ENCODE measurements around the gene ZNF507.

DNA sequence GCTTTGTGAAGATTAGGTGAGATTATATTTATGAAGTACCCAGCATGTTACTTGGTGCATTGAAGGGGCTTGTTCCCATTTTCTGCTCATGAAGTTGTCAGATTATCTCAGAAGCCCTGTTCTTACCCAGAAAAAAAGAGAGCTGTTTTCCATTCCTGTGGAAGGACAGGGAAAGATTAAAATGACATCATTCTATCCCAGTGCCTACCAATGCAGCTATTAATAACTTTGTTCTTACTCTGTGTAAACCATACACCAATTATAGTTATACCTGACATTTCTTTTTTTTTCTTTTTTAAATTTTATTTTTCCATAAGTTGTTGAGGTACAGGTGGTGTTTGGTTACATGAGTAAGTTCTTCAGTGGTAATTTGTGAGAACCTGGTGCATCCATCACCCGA, 18.6 kb downstream of the ZNF507 start:
- TF ChIP-seq GABPA (IDR thresholded peaks at IDR 0.05 in 1 of 2, conservative IDR thresholded peaks at IDR 0.05 in 1 of 2): no peak
- TF ChIP-seq, protein P1, sequence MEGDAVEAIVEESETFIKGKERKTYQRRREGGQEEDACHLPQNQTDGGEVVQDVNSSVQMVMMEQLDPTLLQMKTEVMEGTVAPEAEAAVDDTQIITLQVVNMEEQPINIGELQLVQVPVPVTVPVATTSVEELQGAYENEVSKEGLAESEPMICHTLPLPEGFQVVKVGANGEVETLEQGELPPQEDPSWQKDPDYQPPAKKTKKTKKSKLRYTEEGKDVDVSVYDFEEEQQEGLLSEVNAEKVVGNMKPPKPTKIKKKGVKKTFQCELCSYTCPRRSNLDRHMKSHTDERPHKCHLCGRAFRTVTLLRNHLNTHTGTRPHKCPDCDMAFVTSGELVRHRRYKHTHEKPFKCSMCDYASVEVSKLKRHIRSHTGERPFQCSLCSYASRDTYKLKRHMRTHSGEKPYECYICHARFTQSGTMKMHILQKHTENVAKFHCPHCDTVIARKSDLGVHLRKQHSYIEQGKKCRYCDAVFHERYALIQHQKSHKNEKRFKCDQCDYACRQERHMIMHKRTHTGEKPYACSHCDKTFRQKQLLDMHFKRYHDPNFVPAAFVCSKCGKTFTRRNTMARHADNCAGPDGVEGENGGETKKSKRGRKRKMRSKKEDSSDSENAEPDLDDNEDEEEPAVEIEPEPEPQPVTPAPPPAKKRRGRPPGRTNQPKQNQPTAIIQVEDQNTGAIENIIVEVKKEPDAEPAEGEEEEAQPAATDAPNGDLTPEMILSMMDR (IDR thresholded peaks at IDR 0.05; ENCODE audit: low read depth, low read length, missing input control): no peak
- TF ChIP-seq TAF1 (conservative IDR thresholded peaks at IDR 0.05): no peak
- TF ChIP-seq MAX (IDR thresholded peaks at IDR 0.05): no peak
- TF ChIP-seq, protein P2, sequence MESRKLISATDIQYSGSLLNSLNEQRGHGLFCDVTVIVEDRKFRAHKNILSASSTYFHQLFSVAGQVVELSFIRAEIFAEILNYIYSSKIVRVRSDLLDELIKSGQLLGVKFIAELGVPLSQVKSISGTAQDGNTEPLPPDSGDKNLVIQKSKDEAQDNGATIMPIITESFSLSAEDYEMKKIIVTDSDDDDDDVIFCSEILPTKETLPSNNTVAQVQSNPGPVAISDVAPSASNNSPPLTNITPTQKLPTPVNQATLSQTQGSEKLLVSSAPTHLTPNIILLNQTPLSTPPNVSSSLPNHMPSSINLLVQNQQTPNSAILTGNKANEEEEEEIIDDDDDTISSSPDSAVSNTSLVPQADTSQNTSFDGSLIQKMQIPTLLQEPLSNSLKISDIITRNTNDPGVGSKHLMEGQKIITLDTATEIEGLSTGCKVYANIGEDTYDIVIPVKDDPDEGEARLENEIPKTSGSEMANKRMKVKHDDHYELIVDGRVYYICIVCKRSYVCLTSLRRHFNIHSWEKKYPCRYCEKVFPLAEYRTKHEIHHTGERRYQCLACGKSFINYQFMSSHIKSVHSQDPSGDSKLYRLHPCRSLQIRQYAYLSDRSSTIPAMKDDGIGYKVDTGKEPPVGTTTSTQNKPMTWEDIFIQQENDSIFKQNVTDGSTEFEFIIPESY (IDR thresholded peaks at IDR 0.05): no peak
- TF ChIP-seq RAD21 (IDR thresholded peaks at IDR 0.05): no peak
- TF ChIP-seq, protein P3, sequence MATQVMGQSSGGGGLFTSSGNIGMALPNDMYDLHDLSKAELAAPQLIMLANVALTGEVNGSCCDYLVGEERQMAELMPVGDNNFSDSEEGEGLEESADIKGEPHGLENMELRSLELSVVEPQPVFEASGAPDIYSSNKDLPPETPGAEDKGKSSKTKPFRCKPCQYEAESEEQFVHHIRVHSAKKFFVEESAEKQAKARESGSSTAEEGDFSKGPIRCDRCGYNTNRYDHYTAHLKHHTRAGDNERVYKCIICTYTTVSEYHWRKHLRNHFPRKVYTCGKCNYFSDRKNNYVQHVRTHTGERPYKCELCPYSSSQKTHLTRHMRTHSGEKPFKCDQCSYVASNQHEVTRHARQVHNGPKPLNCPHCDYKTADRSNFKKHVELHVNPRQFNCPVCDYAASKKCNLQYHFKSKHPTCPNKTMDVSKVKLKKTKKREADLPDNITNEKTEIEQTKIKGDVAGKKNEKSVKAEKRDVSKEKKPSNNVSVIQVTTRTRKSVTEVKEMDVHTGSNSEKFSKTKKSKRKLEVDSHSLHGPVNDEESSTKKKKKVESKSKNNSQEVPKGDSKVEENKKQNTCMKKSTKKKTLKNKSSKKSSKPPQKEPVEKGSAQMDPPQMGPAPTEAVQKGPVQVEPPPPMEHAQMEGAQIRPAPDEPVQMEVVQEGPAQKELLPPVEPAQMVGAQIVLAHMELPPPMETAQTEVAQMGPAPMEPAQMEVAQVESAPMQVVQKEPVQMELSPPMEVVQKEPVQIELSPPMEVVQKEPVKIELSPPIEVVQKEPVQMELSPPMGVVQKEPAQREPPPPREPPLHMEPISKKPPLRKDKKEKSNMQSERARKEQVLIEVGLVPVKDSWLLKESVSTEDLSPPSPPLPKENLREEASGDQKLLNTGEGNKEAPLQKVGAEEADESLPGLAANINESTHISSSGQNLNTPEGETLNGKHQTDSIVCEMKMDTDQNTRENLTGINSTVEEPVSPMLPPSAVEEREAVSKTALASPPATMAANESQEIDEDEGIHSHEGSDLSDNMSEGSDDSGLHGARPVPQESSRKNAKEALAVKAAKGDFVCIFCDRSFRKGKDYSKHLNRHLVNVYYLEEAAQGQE (IDR thresholded peaks at IDR 0.05): no peak
- TF ChIP-seq, protein P4, sequence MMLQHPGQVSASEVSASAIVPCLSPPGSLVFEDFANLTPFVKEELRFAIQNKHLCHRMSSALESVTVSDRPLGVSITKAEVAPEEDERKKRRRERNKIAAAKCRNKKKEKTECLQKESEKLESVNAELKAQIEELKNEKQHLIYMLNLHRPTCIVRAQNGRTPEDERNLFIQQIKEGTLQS (IDR thresholded peaks at IDR 0.05): no peak
- TF ChIP-seq FOXA1 (IDR thresholded peaks at IDR 0.05): no peak
- no peak for TF ChIP-seq YY1 (IDR thresholded peaks at IDR 0.05)
- no peak for TF ChIP-seq SP1 (IDR thresholded peaks at IDR 0.05)
- TF ChIP-seq EGR1 (IDR thresholded peaks at IDR 0.05; ENCODE audit: low read depth in 2 of 2): no peak
- TF ChIP-seq RXRA (IDR thresholded peaks at IDR 0.05): no peak
- TF ChIP-seq JUND (IDR thresholded peaks at IDR 0.05): no peak

Measured in liver (tissue), 3 donors.